Skeletal muscle cell (primary cell): Measurements from ENCODE around the gene TAF10.

Experiments
- DNase-seq: peaks from one replicate; pipeline ENCODE4 v3.0.0-alpha.2; 2010; ENCODE audit warnings: low read depth
- H3K4me3 ChIP-seq: 2 replicates; pipeline ENCODE4 v1.5.1; 2011; ENCODE audit warnings: low read depth, mild to moderate bottlenecking, control low read depth, low read length, moderate library complexity

Gene TAF10

DNA sequence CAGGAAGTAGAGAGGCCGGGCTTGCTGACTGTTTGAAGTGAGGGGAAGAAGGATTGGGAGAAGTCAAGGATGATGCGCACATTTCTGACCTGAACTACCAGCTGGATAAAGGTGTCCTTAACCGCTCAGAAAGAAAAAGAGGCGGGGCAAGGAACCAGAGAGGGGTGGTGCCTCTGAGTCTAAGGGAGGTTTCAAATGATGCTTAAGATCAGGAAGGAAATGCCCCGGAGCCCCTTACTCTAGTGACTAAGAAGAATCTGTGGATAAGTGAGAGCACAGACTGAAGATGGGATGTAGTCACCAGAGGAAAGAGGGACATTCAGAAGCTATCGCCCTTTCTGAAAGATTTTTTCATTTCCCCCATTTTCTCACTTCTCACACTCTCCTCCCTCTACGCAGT lies 30.9 kb upstream of the TAF10 start:
- no peak overlapping the region for H3K4me3 ChIP-seq
- no peak for DNase-seq

DNA sequence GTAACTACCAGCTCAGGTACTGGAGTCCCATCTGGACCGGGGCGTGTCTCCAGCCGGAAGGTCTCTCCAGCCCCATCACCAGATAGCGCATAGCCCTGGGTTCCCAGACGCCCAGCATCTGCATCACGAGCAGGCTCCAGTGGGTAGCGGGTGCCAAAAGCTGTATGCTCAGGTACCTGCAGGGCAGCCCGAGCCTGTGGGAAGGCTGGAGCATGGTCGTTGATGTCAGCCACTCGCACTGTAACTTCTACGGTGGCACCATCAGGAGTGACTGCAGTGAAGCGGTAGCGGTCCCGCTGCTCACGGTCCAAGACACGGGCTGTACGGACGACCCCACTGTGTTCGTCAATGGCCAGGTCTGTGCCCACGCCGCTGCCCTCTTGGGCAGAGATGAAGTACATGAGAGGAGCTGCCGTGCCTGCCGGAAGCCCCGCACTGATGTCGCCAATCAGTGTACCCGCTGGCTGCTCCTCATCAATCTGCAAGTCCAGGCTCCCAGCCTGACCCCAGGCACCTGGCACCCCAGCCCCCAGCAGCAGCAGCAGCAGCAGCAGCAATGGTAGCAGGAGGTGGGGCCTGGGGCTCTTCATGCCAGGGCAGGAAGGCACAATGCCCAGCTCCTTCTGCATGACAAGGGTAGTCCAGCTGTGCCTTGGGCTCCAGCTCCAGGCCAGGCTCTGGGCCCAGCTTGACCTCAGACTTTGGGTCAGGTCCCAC lies 29.1 kb upstream of the TAF10 start:
- DNase-seq = no peak
- H3K4me3 ChIP-seq = no peak overlapping the region

- no peak for DNase-seq
- H3K4me3 ChIP-seq = no peak overlapping the region
Observed at GRCh38 chr11:6640036-6640984, 28.3 kb upstream of the TAF10 start.

DNA sequence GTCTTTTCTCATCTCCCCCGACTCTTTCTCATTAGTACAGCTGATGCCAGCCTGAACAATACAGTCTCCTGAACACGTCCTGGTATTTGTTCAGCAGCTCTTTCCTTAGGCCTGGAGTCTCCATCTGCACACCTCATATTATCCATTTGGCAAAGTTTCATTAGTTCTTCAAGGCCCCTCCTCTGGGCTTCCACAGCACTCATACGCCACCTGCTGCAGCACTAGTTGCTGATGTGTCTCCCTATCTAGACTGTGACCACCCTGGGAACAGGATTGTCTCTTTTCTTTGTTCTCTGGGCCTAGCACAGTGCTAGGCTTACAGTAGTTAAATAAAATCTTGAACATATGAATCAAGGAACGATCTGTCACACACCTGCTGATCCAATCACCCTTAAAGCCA lies 26.4 kb upstream of the TAF10 start:
- no peak overlapping the region for H3K4me3 ChIP-seq
- no peak for DNase-seq

GRCh38 chr11:6637871-6638270 lies 25.9 kb upstream of the TAF10 start:
- no peak overlapping the region for H3K4me3 ChIP-seq
- DNase-seq = no peak

- no peak for DNase-seq
- no peak overlapping the region for H3K4me3 ChIP-seq
Observed at GRCh38 chr11:6636480-6636879, 24.5 kb upstream of the TAF10 start.

DNA sequence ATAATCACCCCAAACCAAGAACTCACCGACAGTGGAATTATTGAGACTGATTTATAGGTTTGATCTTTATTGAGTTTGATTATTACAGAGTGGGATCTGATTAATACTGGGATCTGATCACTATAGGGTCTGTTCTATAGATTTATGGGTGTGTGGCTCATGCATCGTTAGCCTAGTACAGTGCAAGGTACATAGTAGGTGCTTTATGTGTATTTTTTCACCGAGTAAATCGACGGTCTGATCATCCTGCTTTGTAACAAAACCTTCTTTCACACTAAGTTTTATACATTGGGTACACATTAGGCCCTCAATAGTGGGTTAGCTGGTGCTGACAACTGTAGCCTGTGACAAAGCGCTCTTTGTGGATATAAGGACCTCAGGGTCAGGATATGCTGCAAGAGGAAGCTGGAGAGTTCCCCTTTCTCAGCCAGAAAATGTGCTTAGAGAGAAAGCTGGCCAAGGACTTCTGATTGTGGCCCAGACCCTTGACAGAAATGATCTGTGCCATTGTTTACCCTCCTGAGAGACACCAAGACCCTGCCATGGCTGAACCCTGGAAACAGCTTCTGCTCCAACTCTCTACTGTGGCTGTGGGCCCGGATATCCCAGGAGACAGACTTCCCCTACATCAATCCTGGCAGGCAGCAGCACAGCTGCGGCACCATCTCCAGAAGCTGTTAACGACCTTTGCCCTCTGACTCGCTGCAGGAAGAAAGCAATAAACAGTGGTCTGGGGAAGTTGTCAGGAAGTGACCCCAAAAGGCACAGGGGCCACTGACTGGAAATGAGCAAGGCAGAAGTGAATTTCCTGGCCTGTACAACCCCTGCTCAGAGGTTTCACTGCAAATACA lies 23.3 kb upstream of the TAF10 start:
- H3K4me3 ChIP-seq = no peak overlapping the region
- DNase-seq = no peak

- no peak overlapping the region for H3K4me3 ChIP-seq
- DNase-seq = no peak
Observed at GRCh38 chr11:6634534-6634933, 22.5 kb upstream of the TAF10 start.

GRCh38 chr11:6633422-6634408 lies 21.7 kb upstream of the TAF10 start:
- H3K4me3 ChIP-seq = no peak overlapping the region
- no peak for DNase-seq

DNA sequence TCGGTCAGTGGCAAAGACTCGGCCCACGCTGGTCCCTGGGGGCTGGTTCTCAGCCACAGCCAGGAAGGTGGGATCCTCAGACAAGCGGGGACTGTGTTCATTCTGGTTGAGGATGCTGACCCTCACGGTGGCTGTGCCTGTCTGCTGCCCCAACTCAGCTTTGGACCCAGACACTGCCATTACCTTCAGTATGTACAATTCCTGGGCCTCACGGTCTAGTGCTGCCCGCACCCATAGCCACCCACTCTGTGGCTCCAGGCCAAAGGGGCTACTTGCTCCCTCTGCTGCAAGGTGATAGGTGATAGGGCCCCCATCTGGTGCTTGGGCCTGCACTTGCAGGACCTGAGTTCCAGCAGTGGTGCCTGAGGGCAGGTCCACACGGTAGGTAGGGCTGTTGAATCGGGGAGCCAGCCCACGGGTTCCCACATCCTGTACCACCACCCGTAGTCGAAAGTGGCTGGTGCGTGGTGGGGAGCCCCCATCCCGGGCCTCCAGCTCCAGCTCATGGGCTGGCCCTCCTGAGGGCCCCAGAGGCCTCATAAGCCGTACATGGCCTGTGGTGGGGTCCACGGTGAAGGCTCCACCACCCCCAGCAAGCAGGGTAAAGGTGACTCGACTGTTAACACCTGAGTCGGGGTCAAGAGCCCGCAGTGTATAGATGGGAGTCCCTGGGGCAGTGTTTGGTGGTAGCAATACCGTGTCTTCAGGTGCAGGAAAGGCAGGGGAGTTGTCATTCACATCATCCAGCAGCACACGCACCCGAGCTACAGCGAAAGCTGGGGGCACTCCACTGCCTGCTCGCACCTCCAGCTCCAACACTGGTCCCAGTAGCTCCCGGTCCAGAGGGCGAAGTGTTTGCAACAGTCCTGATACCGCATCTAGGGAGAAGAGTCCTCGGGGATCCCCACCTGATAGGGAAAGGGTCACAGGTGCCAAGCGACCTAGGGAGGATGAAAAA lies 20.4 kb upstream of the TAF10 start:
- no peak overlapping the region for H3K4me3 ChIP-seq
- no peak for DNase-seq

GRCh38 chr11:6631361-6631890 lies 19.4 kb upstream of the TAF10 start:
- DNase-seq = no peak
- H3K4me3 ChIP-seq = no peak overlapping the region

GRCh38 chr11:6630632-6631291 lies 18.7 kb upstream of the TAF10 start:
- DNase-seq = no peak
- H3K4me3 ChIP-seq = no peak overlapping the region

DNA sequence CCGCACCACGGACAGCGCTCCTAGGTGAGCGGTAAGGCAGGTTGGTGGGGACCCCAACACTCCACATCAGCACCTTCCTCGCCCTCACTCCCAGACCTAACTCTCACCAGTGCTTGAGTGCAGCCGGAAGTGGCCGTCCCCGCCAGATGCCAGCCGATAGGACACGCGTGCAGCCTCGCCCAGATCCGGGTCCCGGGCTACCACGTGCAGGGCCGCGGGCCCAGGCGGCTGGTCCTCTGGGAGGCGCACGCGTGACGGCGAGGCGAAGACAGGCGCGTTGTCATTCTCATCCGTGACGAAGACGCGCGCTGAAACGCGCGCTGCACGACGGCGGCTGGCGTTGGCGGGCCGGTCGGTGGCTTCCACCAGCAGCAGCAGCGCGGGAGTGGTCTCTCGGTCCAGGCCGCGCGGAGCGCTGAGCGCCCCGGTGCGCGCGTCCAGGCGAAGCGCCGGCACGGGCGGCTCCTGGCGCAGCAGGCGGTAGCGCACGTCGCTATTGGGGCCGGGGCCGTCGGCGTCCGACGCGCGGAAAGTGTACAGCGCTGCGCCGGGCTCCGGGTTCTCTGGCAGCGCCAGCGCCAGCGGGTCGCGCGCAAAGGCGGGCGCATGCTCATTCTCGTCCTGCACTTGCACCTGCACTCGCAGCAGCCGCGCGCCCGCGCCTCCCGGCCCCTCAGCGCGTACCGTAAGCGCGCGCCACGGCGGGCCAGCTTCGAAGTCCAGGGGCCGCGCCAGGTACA lies 18.0 kb upstream of the TAF10 start:
- H3K4me3 ChIP-seq = no peak overlapping the region
- DNase-seq = no peak

DNA sequence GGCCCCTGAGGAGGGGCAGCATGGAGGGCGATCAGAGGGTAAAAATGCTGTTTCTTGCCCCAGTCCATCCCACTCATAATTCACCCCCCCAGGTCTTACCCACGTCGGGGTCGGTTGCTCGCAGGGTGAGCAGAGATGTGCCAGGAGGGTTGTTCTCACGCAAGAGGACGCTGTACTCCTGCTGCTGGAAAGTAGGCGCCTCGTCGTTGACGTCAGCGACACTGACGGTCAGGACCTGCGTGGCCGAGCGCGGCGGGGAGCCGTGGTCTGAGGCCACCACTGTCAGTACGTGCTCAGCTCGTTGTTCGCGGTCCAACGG lies 17.5 kb upstream of the TAF10 start:
- H3K4me3 ChIP-seq = no peak overlapping the region
- DNase-seq = no peak

- DNase-seq = no peak
- no peak overlapping the region for H3K4me3 ChIP-seq
Observed at GRCh38 chr11:6628526-6628925, 16.5 kb upstream of the TAF10 start.

GRCh38 chr11:6627762-6628241 lies 15.8 kb upstream of the TAF10 start:
- DNase-seq = no peak
- H3K4me3 ChIP-seq = no peak overlapping the region
